Measurements from ENCODE around the gene PRRT1. TPM values are rescaled to one million over a fixed set of nuclear protein-coding genes. Genes with fewer than 3 reads are reported as not detected.
"Not testable (repeated sequence)": the region's sequence is repeated elsewhere in the genome, so short reads cannot be mapped to it uniquely, and the experiment has no call there.

The PRRT1 gene
- total and polyA plus RNA-seq, 3 experiments from 2014 or later: 0.35 to 0.72 (median 0.55) TPM

DNA sequence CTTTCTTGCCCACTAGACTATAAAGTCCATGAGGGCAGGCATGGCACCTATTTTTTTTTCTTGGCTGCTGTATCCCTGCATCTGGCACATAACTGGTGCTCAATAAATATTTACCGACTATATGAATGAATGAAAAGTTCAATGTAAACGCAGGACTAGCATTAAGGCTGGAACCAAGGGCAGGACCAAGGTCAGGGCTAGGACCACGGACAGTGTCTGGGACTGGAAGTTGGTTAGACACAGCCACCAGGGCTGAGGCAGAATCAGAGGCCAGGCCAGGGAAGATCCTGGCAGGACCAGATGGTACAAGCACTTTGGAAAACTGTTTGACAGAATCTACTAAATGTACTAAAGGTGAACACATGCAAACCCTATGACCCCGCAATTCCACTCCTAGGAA, 46.3 kb downstream of the PRRT1 start:
- H3K27ac ChIP-seq (ENCODE audit: low read depth, low read length): no peak overlapping the region
- H3K36me3 ChIP-seq (ENCODE audit: insufficient read depth, low read length): no peaks in the 10 kb centered on the region
- H3K4me3 ChIP-seq (ENCODE audit: low read length): no peak overlapping the region
- peaks cover 27 to 53% of the 10 kb centered on the region in 2 donors for H3K27me3 Mint-ChIP-seq
- CTCF ChIA-PET: interaction anchor here (1.0 kb wide), 1 partner anchor 13 kb away, joined by 4 read pairs; no protein-coding TSS in a partner anchor
- H3K9me3 Mint-ChIP-seq: peaks cover 0 to 2% (median 0%) of the 10 kb centered on the region in 5 donors
- H3K27me3 ChIP-seq (ENCODE audit: insufficient read depth, low read length, poor library complexity, severe bottlenecking): peaks cover 3% of the 10 kb centered on the region
- POLR2A ChIA-PET: no interaction called here
- peaks cover 14 to 27% (median 14%) of the 10 kb centered on the region in 3 donors for H3K4me1 Mint-ChIP-seq
- no peak overlapping the region for H3K4me3 Mint-ChIP-seq
- DNase-seq: no peak
- H3K4me1 ChIP-seq (ENCODE audit: insufficient read depth, low read length): peaks cover 14% of the 10 kb centered on the region
- no peaks in the 10 kb centered on the region for H3K9me3 ChIP-seq (ENCODE audit: low read length)
- H3K36me3 Mint-ChIP-seq: no peaks in the 10 kb centered on the region
- H3K27ac Mint-ChIP-seq: no peak overlapping the region

DNA sequence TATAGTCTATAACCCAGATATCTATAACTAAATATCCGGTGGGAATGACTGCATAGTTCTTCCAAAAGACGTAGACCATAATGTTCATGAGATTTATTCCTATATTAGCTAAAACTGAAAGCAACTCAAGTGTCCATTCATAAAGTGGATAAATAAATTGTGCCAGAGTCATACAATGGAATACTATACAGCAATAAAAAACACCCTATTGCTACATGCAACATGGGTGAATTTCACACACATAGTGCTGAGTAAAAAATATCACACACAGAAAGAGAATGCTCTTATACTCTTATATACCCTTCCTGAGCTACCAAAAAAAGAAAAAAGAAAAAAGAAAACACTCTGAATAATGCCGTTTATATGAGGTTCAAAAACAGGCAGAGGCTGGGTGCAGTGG, 49.5 kb downstream of the PRRT1 start:
- H3K36me3 Mint-ChIP-seq: no peaks in the 10 kb centered on the region
- POLR2A ChIA-PET: no interaction called here
- CTCF ChIA-PET: no interaction called here

DNA sequence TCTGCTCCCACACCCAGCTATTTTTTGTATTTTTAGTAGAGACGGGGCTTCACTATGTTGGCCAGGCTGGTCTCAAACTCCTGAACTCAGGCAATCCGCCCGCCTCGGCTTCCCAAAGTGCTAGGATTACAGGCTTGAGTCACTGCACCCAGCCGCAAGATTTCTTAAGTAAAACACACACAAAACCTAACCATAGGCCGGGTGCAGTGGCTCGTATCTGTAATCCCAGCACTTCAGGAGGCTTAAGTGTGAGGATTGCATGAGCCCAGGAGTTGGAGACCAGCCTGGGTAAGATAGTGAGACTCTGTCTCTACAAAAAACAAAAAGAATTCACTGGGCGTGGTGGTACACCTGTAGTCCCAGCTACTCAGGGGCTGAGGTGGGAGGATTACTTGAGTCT, 51.5 kb downstream of the PRRT1 start:
- peaks cover 44 to 64% of the 10 kb centered on the region in 2 donors for H3K27me3 Mint-ChIP-seq
- H3K9me3 Mint-ChIP-seq, CTCF ChIA-PET: not testable (repeated sequence)

More for the DNA sequence above, 49.5 kb downstream of the PRRT1 start:
- Histone ChIP-seq H3K27ac (ENCODE audit: low read depth, low read length) (no peak overlapping the region), H3K4me3 (ENCODE audit: low read length) (no peak overlapping the region), H3K36me3 (ENCODE audit: insufficient read depth, low read length) (no peaks in the 10 kb centered on the region), H3K27me3 (ENCODE audit: insufficient read depth, low read length, poor library complexity, severe bottlenecking) (peaks cover 11% of the 10 kb centered on the region), H3K9me3 (ENCODE audit: low read length) (no peaks in the 10 kb centered on the region), H3K4me1 (ENCODE audit: insufficient read depth, low read length) (no peaks in the 10 kb centered on the region)
- Mint-ChIP-seq H3K27me3 (peaks cover 47 to 68% of the 10 kb centered on the region in 2 donors), H3K27ac (no peak overlapping the region), H3K9me3 (peaks cover 0 to 2% (median 0%) of the 10 kb centered on the region in 5 donors), H3K4me1 (no peaks in the 10 kb centered on the region), H3K4me3 (no peak overlapping the region)
- no peak for DNase-seq

More for the DNA sequence above, 51.5 kb downstream of the PRRT1 start:
- H3K4me3 Mint-ChIP-seq; H3K27ac ChIP-seq (ENCODE audit: low read depth, low read length); H3K4me1 ChIP-seq (ENCODE audit: insufficient read depth, low read length); H3K4me1 Mint-ChIP-seq; H3K9me3 ChIP-seq (ENCODE audit: low read length); H3K36me3 ChIP-seq (ENCODE audit: insufficient read depth, low read length); POLR2A ChIA-PET; DNase-seq; H3K4me3 ChIP-seq (ENCODE audit: low read length); H3K36me3 Mint-ChIP-seq: not testable (repeated sequence)
- peaks cover 25% of the 10 kb centered on the region for H3K27me3 ChIP-seq (ENCODE audit: insufficient read depth, low read length, poor library complexity, severe bottlenecking)
- peak overlapping the region in 1 of 8 donors; percentile 19 for H3K27ac Mint-ChIP-seq

Other genes starting within 250 kb of the PRRT1 start
- 1 to 10 TPM; 3.5 to 4.3 TPM for gene ZBTB12, start 249.9 kb downstream of the PRRT1 start, total RNA-seq
- not detected for gene ZBTB12, start 249.9 kb downstream of the PRRT1 start, polyA plus RNA-seq
- under 1 TPM; 0.70 to 0.73 TPM for gene C2, start 224.2 kb downstream of the PRRT1 start, total RNA-seq
- gene C2, start 224.2 kb downstream of the PRRT1 start, polyA plus RNA-seq: not detected
- under 1 TPM; 0.31 to 0.40 TPM for gene CFB, start 205.8 kb downstream of the PRRT1 start, total RNA-seq
- 0.83 TPM for gene CFB, start 205.8 kb downstream of the PRRT1 start, polyA plus RNA-seq
- gene NELFE, start 193.0 kb downstream of the PRRT1 start, total RNA-seq: 10 to 100 TPM; 86.1 to 90.6 TPM
- 79.6 TPM for gene NELFE, start 193.0 kb downstream of the PRRT1 start, polyA plus RNA-seq
- 100 to 1,000 TPM; 110 to 114 TPM for gene SKIC2, start 192.8 kb downstream of the PRRT1 start, total RNA-seq
- 21.1 TPM for gene SKIC2, start 192.8 kb downstream of the PRRT1 start, polyA plus RNA-seq
- gene DXO, start 179.8 kb downstream of the PRRT1 start, total RNA-seq: 10 to 100 TPM; 13.8 to 15.8 TPM
- gene DXO, start 179.8 kb downstream of the PRRT1 start, polyA plus RNA-seq: 16.8 TPM
- gene C4A, start 169.9 kb downstream of the PRRT1 start, total RNA-seq: 1 to 10 TPM; 3.3 to 3.4 TPM
- gene C4A, start 169.9 kb downstream of the PRRT1 start, polyA plus RNA-seq: 0.40 TPM
- 1 to 10 TPM; 2.2 to 3.7 TPM for gene C4B, start 137.1 kb downstream of the PRRT1 start, total RNA-seq
- gene C4B, start 137.1 kb downstream of the PRRT1 start, polyA plus RNA-seq: 0.70 TPM
- under 1 TPM; 0.37 to 0.40 TPM for gene CYP21A2, start 113.5 kb downstream of the PRRT1 start, total RNA-seq
- gene CYP21A2, start 113.5 kb downstream of the PRRT1 start, polyA plus RNA-seq: not detected
- gene TNXB, start 42.6 kb downstream of the PRRT1 start, total RNA-seq: 1 to 10 TPM; 2.5 to 4.9 TPM
- not detected for gene TNXB, start 42.6 kb downstream of the PRRT1 start, polyA plus RNA-seq
- gene ATF6B, start 23.7 kb downstream of the PRRT1 start, total RNA-seq: 10 to 100 TPM; 72.5 to 74.4 TPM
- 20.7 TPM for gene ATF6B, start 23.7 kb downstream of the PRRT1 start, polyA plus RNA-seq
- gene FKBPL, start 21.7 kb downstream of the PRRT1 start, total RNA-seq: 1 to 10 TPM; 6.8 to 8.1 TPM
- gene FKBPL, start 21.7 kb downstream of the PRRT1 start, polyA plus RNA-seq: 2.3 TPM
- 10 to 100 TPM; 18.8 to 19.0 TPM for gene PPT2, start 2.2 kb upstream of the PRRT1 start, total RNA-seq
- gene PPT2, start 2.2 kb upstream of the PRRT1 start, polyA plus RNA-seq: 10.0 TPM
- gene EGFL8, start 12.7 kb upstream of the PRRT1 start, total RNA-seq: 1 to 10 TPM; 8.3 to 9.5 TPM
- gene EGFL8, start 12.7 kb upstream of the PRRT1 start, polyA plus RNA-seq: not detected
- 10 to 100 TPM; 42.5 to 42.6 TPM for gene AGPAT1, start 24.1 kb upstream of the PRRT1 start, total RNA-seq
- 23.5 TPM for gene AGPAT1, start 24.1 kb upstream of the PRRT1 start, polyA plus RNA-seq
- 10 to 100 TPM; 52.7 to 52.9 TPM for gene RNF5, start 26.5 kb upstream of the PRRT1 start, total RNA-seq
- gene RNF5, start 26.5 kb upstream of the PRRT1 start, polyA plus RNA-seq: 110 TPM
- 10 to 100 TPM; 11.9 to 12.5 TPM for gene AGER, start 32.3 kb upstream of the PRRT1 start, total RNA-seq
- gene AGER, start 32.3 kb upstream of the PRRT1 start, polyA plus RNA-seq: not detected
- 10 to 100 TPM; 63.5 to 69.4 TPM for gene PBX2, start 38.3 kb upstream of the PRRT1 start, total RNA-seq
- gene PBX2, start 38.3 kb upstream of the PRRT1 start, polyA plus RNA-seq: 2.2 TPM
- 10 to 100 TPM; 82.0 to 89.5 TPM for gene GPSM3, start 40.7 kb upstream of the PRRT1 start, total RNA-seq
- gene GPSM3, start 40.7 kb upstream of the PRRT1 start, polyA plus RNA-seq: 136 TPM
- gene NOTCH4, start 72.1 kb upstream of the PRRT1 start, total RNA-seq: 1 to 10 TPM; 1.3 to 1.4 TPM
- 0.71 TPM for gene NOTCH4, start 72.1 kb upstream of the PRRT1 start, polyA plus RNA-seq
- gene TSBP1, start 220.0 kb upstream of the PRRT1 start, total RNA-seq: not detected
- not detected for gene TSBP1, start 220.0 kb upstream of the PRRT1 start, polyA plus RNA-seq

All from CD8-positive, alpha-beta memory T cell (primary cell).